ENCODE measurements around the gene GSTO1.
A peak's percentile ranks its signal among the peaks of the same experiment; 100 is the strongest.

The GSTO1 gene

GRCh38 chr10:104251443-104251842, 3.2 kb upstream of the GSTO1 start:
- DNase-seq = no peak

DNA sequence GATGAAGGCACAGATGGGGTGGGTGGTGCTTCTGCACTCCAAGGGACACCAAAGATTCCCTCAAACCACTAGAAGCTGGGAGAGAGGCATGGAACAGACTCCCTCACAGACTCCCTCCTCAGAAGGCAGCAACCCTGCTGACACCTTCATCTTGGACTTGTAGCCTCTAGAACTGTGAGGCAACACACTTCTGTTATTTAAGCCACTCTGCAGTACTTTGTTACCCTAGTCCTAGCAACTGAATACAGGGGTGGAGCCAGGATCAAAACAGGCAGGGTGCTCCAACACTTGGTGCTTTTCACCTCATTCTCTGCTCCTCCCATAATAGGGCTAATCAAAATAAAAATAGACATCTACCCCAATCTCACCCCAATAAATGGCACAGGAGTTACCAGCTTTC, 2.3 kb upstream of the GSTO1 start:
- DNase-seq = no peak

DNA sequence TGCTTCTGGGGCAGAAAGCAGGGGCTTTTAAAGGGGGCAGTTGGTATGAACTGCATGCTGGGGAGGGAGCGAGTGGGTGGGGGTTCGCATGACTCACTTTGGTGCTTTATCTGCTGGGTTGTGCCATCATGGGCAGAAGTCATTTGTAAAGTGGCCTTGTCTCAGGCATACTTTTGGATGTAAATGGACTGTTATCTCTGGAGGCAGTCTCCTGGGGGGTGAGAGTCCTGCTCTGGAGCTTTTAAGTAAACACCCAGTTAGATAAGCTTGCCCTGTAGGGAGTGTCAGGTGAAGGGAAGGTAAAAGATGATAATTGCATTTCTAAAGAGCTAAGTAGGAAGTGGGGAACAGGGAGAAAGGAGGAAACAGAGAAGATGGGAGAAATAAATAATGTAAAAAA, 1.6 kb upstream of the GSTO1 start:
- no peak for DNase-seq

GRCh38 chr10:104253606-104254410, 884 bp upstream of the GSTO1 start:
- DNase-seq = no peak

- DNase-seq = peak; percentile 65
These were observed 754 bp downstream of the GSTO1 start for GRCh38 chr10:104255311-104255981.

DNA sequence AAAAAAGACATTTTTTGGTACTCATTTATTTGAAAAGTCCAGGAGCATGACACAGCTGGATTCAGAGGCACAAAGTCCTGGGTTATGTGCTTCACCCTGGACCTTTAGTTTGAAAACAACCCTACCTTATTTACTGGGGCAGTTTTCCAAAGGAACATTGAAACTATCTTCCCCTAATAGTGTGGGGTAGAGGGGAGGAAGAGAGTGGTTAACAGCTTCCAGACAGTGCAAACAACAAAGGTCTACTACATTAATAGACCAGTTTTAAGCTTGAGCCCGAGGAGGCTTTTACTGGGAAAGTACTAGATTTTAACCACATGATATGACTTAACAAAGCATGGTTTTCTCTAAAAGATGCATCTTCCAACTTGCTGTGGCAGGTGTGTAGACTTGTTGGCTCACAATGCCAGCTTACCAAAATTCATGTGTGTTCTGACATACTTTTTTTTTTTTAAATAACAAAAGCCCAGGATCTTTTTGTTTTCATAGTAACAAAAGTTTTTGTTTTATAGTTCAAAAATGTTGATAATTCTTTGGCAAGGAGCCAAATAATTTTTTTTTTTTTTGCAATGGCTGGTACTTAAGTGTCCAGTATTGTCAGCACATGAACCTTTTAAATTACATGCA, 1.8 kb downstream of the GSTO1 start:
- peak; percentile 58 for DNase-seq

DNA sequence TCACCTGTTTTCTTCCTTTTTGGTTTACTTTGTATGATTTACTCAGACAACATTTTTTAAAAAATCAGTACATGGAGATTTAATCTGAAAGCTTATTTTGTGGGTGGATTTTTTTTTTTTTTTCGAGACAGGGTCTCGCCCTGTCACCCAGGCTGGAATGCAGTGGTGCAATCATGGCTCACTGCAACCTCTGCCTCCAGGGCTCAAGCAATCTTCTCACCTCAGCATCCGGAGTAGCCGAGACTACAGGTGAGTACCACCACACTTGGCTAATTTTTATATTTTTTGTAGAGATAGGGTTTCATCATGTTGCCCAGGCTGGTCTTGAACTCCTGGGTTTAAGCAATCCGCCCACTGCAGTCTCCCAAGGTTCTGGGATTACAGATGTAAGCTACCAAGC, 2.5 kb downstream of the GSTO1 start:
- DNase-seq = no peak

- no peak for DNase-seq
These were observed 3.5 kb downstream of the GSTO1 start for GRCh38 chr10:104258209-104258608.

DNA sequence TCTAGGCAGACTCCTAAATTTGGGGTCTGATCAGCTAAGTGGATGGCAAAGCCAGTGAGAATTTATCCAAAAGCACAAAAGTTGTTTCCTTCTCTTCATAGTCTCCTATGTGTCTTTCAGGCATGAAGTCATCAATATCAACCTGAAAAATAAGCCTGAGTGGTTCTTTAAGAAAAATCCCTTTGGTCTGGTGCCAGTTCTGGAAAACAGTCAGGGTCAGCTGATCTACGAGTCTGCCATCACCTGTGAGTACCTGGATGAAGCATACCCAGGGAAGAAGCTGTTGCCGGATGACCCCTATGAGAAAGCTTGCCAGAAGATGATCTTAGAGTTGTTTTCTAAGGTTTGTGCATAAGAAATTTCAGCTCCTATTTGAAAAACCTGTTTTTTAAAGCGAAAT, 4.8 kb downstream of the GSTO1 start:
- DNase-seq = no peak

DNA sequence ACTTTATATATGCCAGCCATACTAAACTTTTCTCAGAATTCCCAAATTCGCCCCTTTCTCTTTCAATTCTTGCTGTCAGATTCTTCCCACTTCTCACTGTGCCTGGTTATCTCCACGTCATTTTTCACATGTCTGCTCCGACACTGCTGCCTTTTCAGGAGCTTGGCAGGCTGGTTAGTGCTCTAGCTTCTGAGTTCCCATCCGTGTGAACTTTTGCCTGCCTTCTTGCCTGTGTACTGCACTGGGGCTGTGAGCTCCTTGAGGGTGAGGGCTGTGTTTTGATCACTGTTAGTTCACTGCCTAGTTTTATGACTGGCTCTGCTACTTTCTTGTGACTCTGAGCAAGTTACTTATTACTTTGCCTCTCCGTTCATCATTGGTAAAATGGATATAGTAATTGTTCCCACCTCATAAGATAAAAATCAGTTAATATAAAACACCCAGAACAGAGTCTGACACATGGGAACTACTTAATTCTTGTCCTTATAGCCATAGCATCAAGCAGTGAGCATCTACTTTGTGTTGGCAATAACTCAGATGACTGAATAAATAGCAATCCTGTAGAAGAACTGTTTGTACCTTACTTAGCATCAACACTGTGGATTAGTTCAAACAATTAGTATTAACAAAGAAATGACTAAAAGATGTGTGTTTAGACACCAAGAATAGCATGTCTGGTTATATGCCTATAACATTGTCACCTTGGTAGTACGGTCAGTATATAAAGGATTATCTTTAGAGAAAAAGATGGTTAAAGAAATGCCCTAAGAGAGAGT, 5.5 kb downstream of the GSTO1 start:
- no peak for DNase-seq

DNA sequence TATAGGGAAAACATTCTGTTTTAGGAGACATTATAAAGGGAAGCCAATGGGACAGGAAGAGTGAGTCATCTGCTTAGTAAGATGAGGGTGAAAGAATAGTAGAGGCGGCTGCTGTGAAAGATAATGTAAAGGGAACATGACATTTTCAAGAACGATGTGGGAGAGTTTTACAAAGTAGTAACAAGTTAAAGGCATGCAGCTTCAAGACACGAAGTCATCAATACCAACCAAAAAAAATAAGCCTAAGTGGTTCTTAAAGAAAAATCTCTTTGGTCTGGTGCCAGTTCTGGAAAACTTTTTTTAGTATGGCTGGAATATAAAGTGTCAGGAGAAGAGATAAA, 6.1 kb downstream of the GSTO1 start:
- no peak for DNase-seq

GRCh38 chr10:104262055-104262454, 7.4 kb downstream of the GSTO1 start:
- DNase-seq = no peak

DNA sequence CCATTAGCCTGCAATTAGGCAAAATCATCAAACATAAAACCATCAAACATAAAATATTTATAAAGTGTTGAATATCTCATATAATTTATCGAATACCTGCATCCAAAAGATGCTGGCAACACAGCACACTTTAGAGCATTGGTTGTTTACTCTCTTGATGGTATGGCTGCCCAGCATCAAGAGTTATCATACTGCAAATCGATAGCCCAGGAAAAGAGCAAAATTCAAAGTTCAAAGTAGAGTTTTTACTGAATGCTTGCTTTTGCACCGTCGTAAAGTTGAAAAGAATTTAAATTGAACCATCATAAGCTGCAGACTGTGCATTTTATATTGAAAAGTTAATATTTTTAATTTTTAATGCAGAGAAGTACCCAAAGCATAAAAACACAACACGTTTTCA, 10.1 kb downstream of the GSTO1 start:
- DNase-seq = no peak

DNA sequence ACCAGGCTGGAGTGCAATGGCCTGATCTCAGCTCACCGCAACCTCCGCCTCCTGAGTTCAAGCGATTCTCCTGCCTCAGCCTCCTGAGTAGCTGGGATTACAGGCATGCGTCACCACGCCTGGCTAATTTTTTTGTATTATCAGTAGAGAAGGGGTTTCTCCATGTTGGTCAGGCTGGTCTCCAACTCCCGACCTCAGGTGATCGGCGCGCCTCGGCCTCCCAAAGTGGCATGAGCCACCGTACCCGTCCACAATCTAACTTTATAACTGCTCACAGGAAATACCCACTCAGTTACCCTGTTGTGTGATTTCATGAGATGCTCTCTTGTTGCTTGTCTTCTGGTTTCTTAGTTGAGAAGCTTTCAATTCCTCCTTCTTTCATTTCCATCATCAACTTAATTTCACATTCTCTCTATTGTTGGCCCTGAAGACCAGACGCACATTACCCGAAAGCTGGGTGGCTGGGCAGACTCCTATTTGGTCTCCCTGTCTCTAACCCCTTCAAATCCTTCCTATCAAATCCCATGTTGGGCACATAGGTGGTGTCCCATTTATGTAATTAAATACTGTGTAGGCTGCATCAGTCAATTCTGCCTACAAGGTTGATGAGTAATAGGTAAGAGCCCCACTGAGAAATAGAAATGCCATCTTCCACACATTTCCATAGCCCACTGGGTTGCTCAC, 13.2 kb downstream of the GSTO1 start:
- DNase-seq = peak; percentile 39

GRCh38 chr10:104268405-104268712, 13.7 kb downstream of the GSTO1 start:
- DNase-seq = peak; percentile 60

DNA sequence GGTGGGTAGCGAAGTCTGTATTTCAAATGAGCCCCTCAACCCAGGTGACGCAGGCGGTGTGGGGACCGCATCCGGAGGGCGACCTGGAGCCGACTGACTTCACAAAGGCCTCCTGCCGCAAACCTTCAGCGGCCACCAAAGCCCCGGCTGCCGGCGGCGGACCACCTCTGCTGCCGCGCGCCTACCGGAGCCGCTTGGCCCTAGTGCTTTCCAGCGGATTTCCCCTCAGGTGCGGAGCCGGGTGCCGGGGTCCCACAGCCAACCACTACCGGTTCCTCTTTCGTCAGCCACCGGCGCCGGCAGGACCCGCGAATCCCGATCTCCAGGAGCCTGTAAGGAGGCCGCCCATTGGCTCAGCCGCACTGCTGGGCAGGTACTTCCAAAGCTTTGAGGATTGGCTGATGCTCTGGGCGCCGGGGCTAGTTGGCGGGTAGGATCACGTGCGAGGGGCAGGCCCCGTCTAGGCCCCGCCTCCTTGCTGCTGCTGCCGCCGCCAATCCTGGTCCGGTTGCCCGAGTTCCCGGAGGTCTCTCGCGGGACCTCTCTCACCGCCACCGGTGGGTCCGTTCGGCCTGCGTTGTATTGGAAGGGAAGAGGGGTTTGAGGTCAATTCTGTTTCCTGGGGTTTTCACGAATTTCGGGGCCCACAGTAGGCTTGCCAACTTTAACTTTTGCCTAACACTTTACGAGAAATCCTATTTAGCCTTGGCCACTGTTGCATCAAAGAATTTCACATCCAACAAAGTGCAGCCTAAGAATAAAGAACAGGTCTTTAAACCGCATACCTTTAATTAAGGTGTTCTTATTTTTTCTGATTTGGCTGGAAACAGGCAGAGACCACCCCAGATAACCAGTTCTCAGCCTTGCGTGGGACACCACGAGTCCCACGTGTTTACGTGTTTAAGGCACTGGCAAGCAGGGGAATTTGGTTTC, 14.3 kb downstream of the GSTO1 start, which contains the start of gene GSTO2:
Gene GSTO2, plus strand, starts transcription at position 472 of the 933 bp plus-strand sequence. CDS start 5,732 bp downstream, outside the sequence.
- DNase-seq = peak; percentile 99

- no peak for DNase-seq
These were observed 18.6 kb downstream of the GSTO1 start for GRCh38 chr10:104273286-104273685.

DNA sequence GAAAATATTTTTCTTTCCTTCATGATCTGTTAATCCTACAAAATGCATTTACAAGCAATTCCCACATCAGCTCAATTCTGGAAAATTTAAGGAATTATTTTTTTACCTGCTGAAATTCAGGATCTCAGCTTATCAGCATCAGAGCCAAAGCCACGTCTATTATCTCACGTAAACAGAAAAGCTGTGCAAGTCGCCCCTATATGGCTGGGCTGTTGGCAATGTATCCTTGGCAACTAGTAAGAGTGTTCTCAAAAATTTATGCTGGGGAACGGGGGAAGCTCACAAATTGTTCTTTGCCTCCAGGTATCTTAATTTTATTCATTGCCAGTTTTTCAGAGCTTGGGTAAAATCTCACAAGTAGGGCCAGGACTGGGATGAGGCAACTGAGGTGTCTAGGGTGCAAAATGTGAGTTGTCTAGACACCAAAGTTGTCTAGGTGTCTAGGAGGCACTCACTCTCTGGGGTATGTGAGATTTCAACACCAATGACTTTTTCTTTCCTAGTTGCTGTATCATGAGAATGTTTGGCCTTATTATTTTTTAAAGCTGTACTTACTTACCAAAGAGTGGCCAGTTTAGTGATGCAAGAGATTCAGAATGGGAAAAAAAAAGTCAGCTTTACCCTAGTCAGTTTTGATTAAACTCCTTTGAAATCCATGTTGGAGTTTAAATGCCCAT, 19.3 kb downstream of the GSTO1 start:
- no peak for DNase-seq

DNA sequence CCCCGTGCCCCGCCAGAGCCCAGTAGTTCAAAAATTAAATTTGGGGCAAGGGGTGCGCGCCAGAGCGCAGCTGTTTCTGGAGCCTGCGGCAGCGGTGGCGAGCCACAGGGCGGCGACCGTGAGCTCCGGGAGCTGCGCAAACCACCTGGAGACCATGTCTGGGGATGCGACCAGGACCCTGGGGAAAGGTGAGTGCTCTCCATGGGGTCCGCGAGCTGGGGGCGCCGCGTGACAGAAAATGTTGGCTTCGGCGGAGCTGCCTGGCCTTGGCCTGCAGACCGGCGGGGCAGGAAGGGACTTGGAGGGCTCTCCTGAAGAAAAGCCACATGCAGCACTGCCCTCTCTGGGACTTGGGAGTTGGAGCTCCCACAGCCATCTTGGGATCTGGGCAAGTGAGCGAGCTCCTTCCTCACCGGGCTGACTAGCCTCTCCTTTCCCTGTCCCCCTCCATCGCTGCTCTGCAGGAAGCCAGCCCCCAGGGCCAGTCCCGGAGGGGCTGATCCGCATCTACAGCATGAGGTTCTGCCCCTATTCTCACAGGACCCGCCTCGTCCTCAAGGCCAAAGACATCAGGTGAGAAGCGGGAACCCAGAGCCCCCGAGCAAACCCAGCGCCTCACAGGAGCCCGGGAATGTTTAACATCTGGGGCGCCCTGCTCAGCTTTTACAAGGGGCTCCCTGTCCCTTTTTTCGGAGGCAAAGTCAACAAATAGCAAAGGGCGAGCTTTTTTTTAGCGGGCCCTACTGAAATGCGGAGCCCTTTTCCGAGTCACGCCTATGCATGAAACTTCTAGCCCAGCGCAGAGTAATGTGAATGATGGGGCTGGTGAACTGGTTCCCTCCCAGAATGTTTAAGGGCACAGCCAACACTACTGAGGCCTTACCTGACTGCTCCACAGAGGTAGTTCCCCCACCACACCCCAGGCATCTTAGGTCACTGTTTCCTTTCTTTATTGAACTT, 20.4 kb downstream of the GSTO1 start:
- peak; percentile 80 for DNase-seq

DNA sequence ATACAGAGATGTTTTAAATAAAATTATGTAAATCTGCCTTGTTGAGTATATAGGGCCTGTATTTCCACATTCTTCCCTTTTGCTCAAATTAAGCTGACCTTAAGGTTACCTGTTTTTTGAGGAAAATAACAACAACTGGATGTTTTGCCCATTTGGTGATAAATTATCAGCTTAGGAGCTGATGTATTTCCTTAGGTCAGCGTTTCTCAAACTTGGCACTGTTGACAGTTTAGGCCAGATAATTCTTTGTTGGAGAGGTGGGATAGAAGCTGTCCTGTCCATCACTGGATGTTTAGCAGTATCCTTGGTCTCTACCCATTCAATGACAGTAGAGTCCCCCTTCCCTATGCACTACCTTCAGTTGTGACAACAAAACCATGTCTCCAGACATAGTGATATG, 21.5 kb downstream of the GSTO1 start:
- DNase-seq = no peak
